HUES64 (cell line): ENCODE measurements around the gene FHIT.

Experiments used
- H3K27ac ChIP-seq: 2 replicates; pipeline ENCODE4 v1.7.0; 2013; ENCODE audit warnings: low read depth, low read length, inconsistent platforms
- H3K27me3 ChIP-seq: 2 replicates; pipeline ENCODE4 v1.6.1; 2013; ENCODE audit warnings: mild to moderate bottlenecking, low read length; ENCODE audit not compliant: insufficient read depth
- H3K36me3 ChIP-seq: 2 replicates; pipeline ENCODE4 v1.6.1; 2013; ENCODE audit warnings: mild to moderate bottlenecking, low read length; ENCODE audit not compliant: insufficient read depth
- H3K4me1 ChIP-seq: 2 replicates; pipeline ENCODE4 v1.6.1; 2013; ENCODE audit warnings: mild to moderate bottlenecking, low read length, moderate library complexity; ENCODE audit not compliant: insufficient read depth
- H3K4me3 ChIP-seq: 2 replicates; pipeline ENCODE4 v1.5.1; 2013; ENCODE audit warnings: mild to moderate bottlenecking, low read length, moderate library complexity
- H3K9ac ChIP-seq: 2 replicates; pipeline ENCODE4 v1.6.1; 2013; ENCODE audit warnings: mild to moderate bottlenecking, low read depth, low read length
- H3K9me3 ChIP-seq: 2 replicates; pipeline ENCODE4 v1.6.1; 2013; ENCODE audit warnings: low read depth, low read length; ENCODE audit not compliant: insufficient read depth
- WGBS: fragments of 150-250, 120-280 bp; methylation state at CpG from one replicate; pipeline ENCODE4 v1.1.7; 2013; ENCODE audit warnings: missing lambda C conversion rate; 5-methylcytosine and 5-hydroxymethylcytosine counted together

The FHIT gene

GRCh38 chr3:60055765-60056164 is 1195.5 kb downstream of the FHIT start:
- Histone ChIP-seq H3K4me3 (no peak overlapping the region), H3K9me3 (peaks cover 7% of the 10 kb centered on the region; the same call in 1 of the 2 replicates), H3K27me3 (no peaks in the 10 kb centered on the region), H3K27ac (no peak overlapping the region), H3K36me3 (no peaks in the 10 kb centered on the region), H3K4me1 (no peaks in the 10 kb centered on the region), H3K9ac (no peak overlapping the region)
- 94% methylated on average over 6 of the region's 6 CpGs for WGBS

- Histone ChIP-seq H3K36me3 (no peaks in the 10 kb centered on the region), H3K4me1 (no peaks in the 10 kb centered on the region), H3K27ac (no peak overlapping the region), H3K27me3 (no peaks in the 10 kb centered on the region), H3K9me3 (peaks cover 7% of the 10 kb centered on the region; the same call in 1 of the 2 replicates), H3K9ac (no peak overlapping the region), H3K4me3 (no peak overlapping the region)
- 89% methylated on average over 3 of the region's 3 CpGs for WGBS
Observed at GRCh38 chr3:60053526-60054265, 1197.6 kb downstream of the FHIT start.

- H3K36me3 ChIP-seq: no peaks in the 10 kb centered on the region
- 0 out of 2 replicates have a peak, but pooled peaks cover 6% of the 10 kb centered on the region for H3K9me3 ChIP-seq
- H3K4me1 ChIP-seq: no peaks in the 10 kb centered on the region
- no peaks in the 10 kb centered on the region for H3K27me3 ChIP-seq
- H3K4me3 ChIP-seq: no peak overlapping the region
- H3K27ac ChIP-seq: no peak overlapping the region
- WGBS: 97% methylated on average over 12 of the region's 12 CpGs
- no peak overlapping the region for H3K9ac ChIP-seq
Observed at GRCh38 chr3:60048447-60048848, 1202.8 kb downstream of the FHIT start.

- Histone ChIP-seq H3K27me3 (no peaks in the 10 kb centered on the region), H3K9me3 (0 out of 2 replicates have a peak, but pooled peaks cover 6% of the 10 kb centered on the region), H3K9ac (no peak overlapping the region), H3K36me3 (no peaks in the 10 kb centered on the region), H3K27ac (no peak overlapping the region), H3K4me1 (no peaks in the 10 kb centered on the region), H3K4me3 (no peak overlapping the region)
- WGBS: 94% methylated on average over 9 of the region's 9 CpGs
Observed at GRCh38 chr3:60047426-60048200, 1203.6 kb downstream of the FHIT start.

- Histone ChIP-seq H3K27ac (no peak overlapping the region), H3K4me1 (no peaks in the 10 kb centered on the region), H3K9me3 (0 out of 2 replicates have a peak, but pooled peaks cover 6% of the 10 kb centered on the region), H3K9ac (no peak overlapping the region), H3K27me3 (no peaks in the 10 kb centered on the region), H3K36me3 (no peaks in the 10 kb centered on the region), H3K4me3 (no peak overlapping the region)
- 95% methylated on average over 6 of the region's 6 CpGs for WGBS
Observed at GRCh38 chr3:60046210-60046609, 1205.0 kb downstream of the FHIT start.

- WGBS: 93% methylated on average over 1 of the region's 1 CpG
- H3K36me3 ChIP-seq: no peaks in the 10 kb centered on the region
Observed at GRCh38 chr3:60045686-60046085, 1205.6 kb downstream of the FHIT start.

GRCh38 chr3:60036803-60037202 is 1214.4 kb downstream of the FHIT start:
- H3K9me3 ChIP-seq: no peaks in the 10 kb centered on the region
- H3K4me1 ChIP-seq: no peaks in the 10 kb centered on the region
- H3K27ac ChIP-seq: no peak overlapping the region
- no peak overlapping the region for H3K4me3 ChIP-seq
- H3K36me3 ChIP-seq: no peaks in the 10 kb centered on the region
- H3K9ac ChIP-seq: no peak overlapping the region
- H3K27me3 ChIP-seq: no peaks in the 10 kb centered on the region
- WGBS: 95% methylated on average over 7 of the region's 7 CpGs

More at GRCh38 chr3:60045686-60046085, 1205.6 kb downstream of the FHIT start:
- Histone ChIP-seq H3K9me3 (0 out of 2 replicates have a peak, but pooled peaks cover 6% of the 10 kb centered on the region), H3K27ac (no peak overlapping the region), H3K4me1 (no peaks in the 10 kb centered on the region), H3K27me3 (no peaks in the 10 kb centered on the region), H3K4me3 (no peak overlapping the region), H3K9ac (no peak overlapping the region)

GRCh38 chr3:60033901-60034453 is 1217.3 kb downstream of the FHIT start:
- no peak overlapping the region for H3K4me3 ChIP-seq
- H3K36me3 ChIP-seq: no peaks in the 10 kb centered on the region
- no peaks in the 10 kb centered on the region for H3K4me1 ChIP-seq
- H3K27me3 ChIP-seq: no peaks in the 10 kb centered on the region
- H3K9ac ChIP-seq: no peak overlapping the region
- no peak overlapping the region for H3K27ac ChIP-seq
- H3K9me3 ChIP-seq: no peaks in the 10 kb centered on the region
- 80% methylated on average over 1 of the region's 3 CpGs for WGBS

- H3K4me1 ChIP-seq: no peaks in the 10 kb centered on the region
- H3K9ac ChIP-seq: no peak overlapping the region
- no peaks in the 10 kb centered on the region for H3K36me3 ChIP-seq
- no peak overlapping the region for H3K4me3 ChIP-seq
- no peak overlapping the region for H3K27ac ChIP-seq
- H3K27me3 ChIP-seq: no peaks in the 10 kb centered on the region
- no peaks in the 10 kb centered on the region for H3K9me3 ChIP-seq
- WGBS: 98% methylated on average over 1 of the region's 1 CpG
Observed at GRCh38 chr3:60030982-60031381, 1220.3 kb downstream of the FHIT start.

- H3K36me3 ChIP-seq: no peaks in the 10 kb centered on the region
- H3K27ac ChIP-seq: no peak overlapping the region
- no peak overlapping the region for H3K9ac ChIP-seq
- 70% methylated on average over 2 of the region's 2 CpGs for WGBS
- no peaks in the 10 kb centered on the region for H3K27me3 ChIP-seq
- H3K4me1 ChIP-seq: no peaks in the 10 kb centered on the region
- H3K9me3 ChIP-seq: no peaks in the 10 kb centered on the region
- H3K4me3 ChIP-seq: no peak overlapping the region
Observed at GRCh38 chr3:60028233-60028632, 1223.0 kb downstream of the FHIT start.

GRCh38 chr3:60027335-60027734 is 1223.9 kb downstream of the FHIT start:
- WGBS: 98% methylated on average over 6 of the region's 7 CpGs
- H3K27me3 ChIP-seq: no peaks in the 10 kb centered on the region
- H3K4me1 ChIP-seq: no peaks in the 10 kb centered on the region
- no peak overlapping the region for H3K27ac ChIP-seq
- no peaks in the 10 kb centered on the region for H3K36me3 ChIP-seq
- no peaks in the 10 kb centered on the region for H3K9me3 ChIP-seq
- no peak overlapping the region for H3K9ac ChIP-seq
- H3K4me3 ChIP-seq: no peak overlapping the region
